HL-60 (cell line): ENCODE results near the gene KMT2C.

Experiments used
- DNase-seq, 2 experiments: peaks; one replicate each; pipeline ENCODE4 v3.0.0-alpha.2; 2010 to 2020; ENCODE audit warnings: low read depth in 1 of 2, low spot score in 1 of 2
- H3K27ac ChIP-seq: fragments of 250-450 bp; sonication (Bioruptor Pico); replicated peaks from 2 replicates; pipeline ENCODE4 v1.5.1; 2020; ENCODE audit warnings: mild to moderate bottlenecking, moderate library complexity
- H3K27me3 ChIP-seq: fragments of 250-450 bp; sonication (Bioruptor Pico); 2 replicates; pipeline ENCODE4 v1.5.1; 2021; ENCODE audit warnings: mild to moderate bottlenecking, moderate library complexity; ENCODE audit not compliant: insufficient read depth, poor library complexity, severe bottlenecking
- H3K4me3 ChIP-seq: replicated peaks from 2 replicates; pipeline ENCODE4 v1.5.1; 2011; ENCODE audit warnings: mild to moderate bottlenecking, control low read depth, low read length; ENCODE audit not compliant: insufficient read depth
- CTCF ChIP-seq: IDR thresholded peaks from one replicate; pipeline ENCODE4 v1.5.1; 2011; ENCODE audit warnings: low read length, control low read depth, inconsistent platforms; ENCODE audit not compliant: insufficient read depth
- GABPA ChIP-seq: IDR thresholded peaks from 2 replicates; pipeline ENCODE4 v1.6.1; 2012; ENCODE audit warnings: low read depth
- POLR2AphosphoS5 ChIP-seq: IDR thresholded peaks from 2 replicates; pipeline ENCODE4 v1.6.1; 2012; ENCODE audit warnings: low read depth
- REST ChIP-seq: IDR thresholded peaks from 2 replicates; pipeline ENCODE4 v1.6.1; 2012; ENCODE audit warnings: low read depth; ENCODE audit not compliant: insufficient replicate concordance
- SPI1 ChIP-seq: IDR thresholded peaks from 2 replicates; pipeline ENCODE4 v1.6.1; 2012; ENCODE audit warnings: low read depth, mild to moderate bottlenecking, borderline replicate concordance

The KMT2C gene

GRCh38 chr7:152419473-152420429, 16.1 kb downstream of the KMT2C start:
- TF ChIP-seq GABPA = no peak
- TF ChIP-seq SPI1 = no peak
- no peak for TF ChIP-seq REST
- TF ChIP-seq CTCF = no peak
- no peak for TF ChIP-seq POLR2AphosphoS5

GRCh38 chr7:152414779-152415178, 21.0 kb downstream of the KMT2C start:
- Histone ChIP-seq H3K4me3 (no peak overlapping the region), H3K27ac (no peak overlapping the region), H3K27me3 (no peaks in the 10 kb centered on the region)
- no peak for TF ChIP-seq GABPA
- TF ChIP-seq REST = no peak
- no peak for TF ChIP-seq POLR2AphosphoS5
- TF ChIP-seq CTCF = no peak
- TF ChIP-seq SPI1 = no peak
- DNase-seq = no peak

More at GRCh38 chr7:152419473-152420429, 16.1 kb downstream of the KMT2C start:
- DNase-seq = no peak
- Histone ChIP-seq H3K27me3 (no peaks in the 10 kb centered on the region), H3K27ac (no peak overlapping the region), H3K4me3 (no peak overlapping the region)

GRCh38 chr7:152411389-152411788, 24.4 kb downstream of the KMT2C start:
- TF ChIP-seq CTCF = no peak
- no peak for TF ChIP-seq GABPA
- TF ChIP-seq SPI1 = no peak
- no peak for TF ChIP-seq POLR2AphosphoS5
- no peak for TF ChIP-seq REST
- no peaks in the 10 kb centered on the region for H3K27me3 ChIP-seq
- H3K27ac ChIP-seq = no peak overlapping the region
- no peak for DNase-seq
- H3K4me3 ChIP-seq = no peak overlapping the region
